Mucosa of stomach (tissue), 1 donor: ENCODE results near the gene GNB3.
"Not testable (repeated sequence)": the region's sequence is repeated elsewhere in the genome, so short reads cannot be mapped to it uniquely, and the experiment has no call there.

Source experiments
- H3K27me3 ChIP-seq: one replicate; pipeline ENCODE4 v1.7.0; 2013; ENCODE audit warnings: mild to moderate bottlenecking, low read length; ENCODE audit not compliant: control insufficient read depth, insufficient read depth
- H3K36me3 ChIP-seq: one replicate; pipeline ENCODE4 v1.7.0; 2013; ENCODE audit warnings: low read length; ENCODE audit not compliant: control insufficient read depth, insufficient read depth
- H3K4me1 ChIP-seq: one replicate; pipeline ENCODE4 v1.7.0; 2013; ENCODE audit warnings: mild to moderate bottlenecking, low read length; ENCODE audit not compliant: control insufficient read depth, insufficient read depth
- H3K4me3 ChIP-seq: one replicate; pipeline ENCODE4 v1.7.0; 2013; ENCODE audit warnings: low read length
- H3K9ac ChIP-seq: one replicate; pipeline ENCODE4 v1.7.0; 2013; ENCODE audit warnings: mild to moderate bottlenecking, low read length, moderate library complexity
- H3K9me3 ChIP-seq: one replicate; pipeline ENCODE4 v1.7.0; 2013; ENCODE audit warnings: mild to moderate bottlenecking, low read length, moderate library complexity; ENCODE audit not compliant: control insufficient read depth
- donor health status: Pancreatic carcinoma.

Gene GNB3

GRCh38 chr12:6855322-6855721 lies 14.6 kb downstream of the GNB3 start:
- Histone ChIP-seq H3K9me3 (no peaks in the 10 kb centered on the region), H3K36me3 (peaks cover 33% of the 10 kb centered on the region), H3K4me1 (peaks cover 13% of the 10 kb centered on the region), H3K27me3 (no peaks in the 10 kb centered on the region), H3K4me3 (no peak overlapping the region), H3K9ac (no peak overlapping the region)

- Histone ChIP-seq H3K4me1 (no peaks in the 10 kb centered on the region), H3K27me3 (no peaks in the 10 kb centered on the region), H3K9ac (no peak overlapping the region), H3K4me3 (no peak overlapping the region), H3K9me3 (no peaks in the 10 kb centered on the region), H3K36me3 (peaks cover 41% of the 10 kb centered on the region)
Observed at GRCh38 chr12:6858799-6859198, 18.1 kb downstream of the GNB3 start.

GRCh38 chr12:6860116-6860515 lies 19.4 kb downstream of the GNB3 start:
- no peak overlapping the region for H3K9ac ChIP-seq
- no peaks in the 10 kb centered on the region for H3K27me3 ChIP-seq
- H3K36me3 ChIP-seq: peaks cover 41% of the 10 kb centered on the region

GRCh38 chr12:6860942-6861341 lies 20.2 kb downstream of the GNB3 start:
- Histone ChIP-seq H3K27me3 (no peaks in the 10 kb centered on the region), H3K9me3 (no peaks in the 10 kb centered on the region), H3K4me1 (no peaks in the 10 kb centered on the region), H3K4me3 (no peak overlapping the region), H3K9ac (no peak overlapping the region), H3K36me3 (peaks cover 41% of the 10 kb centered on the region)

More at GRCh38 chr12:6860116-6860515, 19.4 kb downstream of the GNB3 start:
- no peaks in the 10 kb centered on the region for H3K4me1 ChIP-seq
- H3K4me3 ChIP-seq: no peak overlapping the region
- H3K9me3 ChIP-seq: no peaks in the 10 kb centered on the region

- Histone ChIP-seq H3K9ac (no peak overlapping the region), H3K36me3 (peaks cover 38% of the 10 kb centered on the region), H3K9me3 (no peaks in the 10 kb centered on the region), H3K27me3 (no peaks in the 10 kb centered on the region), H3K4me3 (no peak overlapping the region), H3K4me1 (no peaks in the 10 kb centered on the region)
Observed at GRCh38 chr12:6861391-6861790, 20.7 kb downstream of the GNB3 start.

- no peaks in the 10 kb centered on the region for H3K9me3 ChIP-seq
- H3K4me3 ChIP-seq: no peak overlapping the region
- H3K4me1 ChIP-seq: peaks cover 6% of the 10 kb centered on the region
- no peaks in the 10 kb centered on the region for H3K27me3 ChIP-seq
- no peak overlapping the region for H3K9ac ChIP-seq
- peaks cover 24% of the 10 kb centered on the region for H3K36me3 ChIP-seq
Observed at GRCh38 chr12:6863033-6863432, 22.3 kb downstream of the GNB3 start.

GRCh38 chr12:6863586-6864321 lies 23.0 kb downstream of the GNB3 start:
- peaks cover 17% of the 10 kb centered on the region for H3K36me3 ChIP-seq
- H3K9ac ChIP-seq: no peak overlapping the region

GRCh38 chr12:6865307-6865706 lies 24.6 kb downstream of the GNB3 start:
- H3K27me3 ChIP-seq, H3K4me3 ChIP-seq, H3K36me3 ChIP-seq, H3K9ac ChIP-seq, H3K9me3 ChIP-seq: not testable (repeated sequence)
- H3K4me1 ChIP-seq: peaks cover 26% of the 10 kb centered on the region

More at GRCh38 chr12:6863586-6864321, 23.0 kb downstream of the GNB3 start:
- no peaks in the 10 kb centered on the region for H3K27me3 ChIP-seq
- H3K4me3 ChIP-seq: no peak overlapping the region
- H3K9me3 ChIP-seq: no peaks in the 10 kb centered on the region
- peaks cover 13% of the 10 kb centered on the region for H3K4me1 ChIP-seq

GRCh38 chr12:6866163-6866919 lies 25.6 kb downstream of the GNB3 start:
- peak overlapping the region; percentile 69 for H3K9ac ChIP-seq
- H3K4me3 ChIP-seq: no peak overlapping the region
- peaks cover 32% of the 10 kb centered on the region for H3K4me1 ChIP-seq
- H3K36me3 ChIP-seq: no peaks in the 10 kb centered on the region
- no peaks in the 10 kb centered on the region for H3K27me3 ChIP-seq
- no peaks in the 10 kb centered on the region for H3K9me3 ChIP-seq

- peak overlapping the region; percentile 69 for H3K9ac ChIP-seq
- H3K27me3 ChIP-seq: no peaks in the 10 kb centered on the region
- H3K36me3 ChIP-seq: no peaks in the 10 kb centered on the region
- H3K4me1 ChIP-seq: peaks cover 38% of the 10 kb centered on the region
- H3K9me3 ChIP-seq: no peaks in the 10 kb centered on the region
- H3K4me3 ChIP-seq: no peak overlapping the region
Observed at GRCh38 chr12:6866920-6867412, 26.2 kb downstream of the GNB3 start.

GRCh38 chr12:6867413-6868210 lies 26.9 kb downstream of the GNB3 start, which contains the start of gene TPI1:
Gene TPI1, plus strand, starts transcription at chr12:6867531. Its CDS starts 36 bp downstream, at chr12:6867567.
- Histone ChIP-seq H3K9ac (peak within 1 kb of the TSS; percentile 90), H3K9me3 (no peaks in the 10 kb centered on the region), H3K27me3 (no peaks in the 10 kb centered on the region), H3K4me1 (peaks cover 42% of the 10 kb centered on the region), H3K4me3 (peak within 1 kb of the TSS; percentile 77), H3K36me3 (no peaks in the 10 kb centered on the region)
